Immature natural killer cell (primary cell): ENCODE measurements around the gene PLA2G3. TPM values are rescaled to one million over a fixed set of nuclear protein-coding genes. Genes with fewer than 3 reads are reported as not detected.
A peak's percentile ranks its signal among the peaks of the same experiment; 100 is the strongest.
"Not testable (repeated sequence)": the region's sequence is repeated elsewhere in the genome, so short reads cannot be mapped to it uniquely, and the experiment has no call there.

Experiments used
- DNase-seq, 3 donors: peaks; one replicate each; pipeline ENCODE4 v3.0.0; 2022; ENCODE audit warnings: mixed read lengths in 1 of 3
- H3K27ac Mint-ChIP-seq, 6 donors: one replicate each; pipeline ENCODE4 v1.8.0; 2020; ENCODE audit warnings: mixed read lengths in 6 of 6, mild to moderate bottlenecking in 5 of 6, inconsistent platforms in 4 of 6, moderate library complexity in 3 of 6
- H3K27me3 Mint-ChIP-seq, 3 donors: one replicate each; pipeline ENCODE4 v1.8.0; 2020 to 2021; ENCODE audit warnings: low read depth in 3 of 3, mild to moderate bottlenecking in 3 of 3, mixed read lengths in 3 of 3, moderate library complexity in 3 of 3, inconsistent platforms in 1 of 3
- H3K36me3 Mint-ChIP-seq, 3 donors: one replicate each; pipeline ENCODE4 v1.8.0; 2020; ENCODE audit warnings: mixed read lengths in 3 of 3, inconsistent platforms in 2 of 3, mild to moderate bottlenecking in 2 of 3
- H3K4me1 Mint-ChIP-seq, 2 donors: one replicate each; pipeline ENCODE4 v1.8.0; 2020; ENCODE audit warnings: inconsistent platforms in 2 of 2, mild to moderate bottlenecking in 2 of 2, mixed read lengths in 2 of 2, moderate library complexity in 1 of 2
- H3K4me3 Mint-ChIP-seq, 5 donors: one replicate each; pipeline ENCODE4 v1.8.0; 2020; ENCODE audit warnings: mild to moderate bottlenecking in 5 of 5, mixed read lengths in 5 of 5, inconsistent platforms in 3 of 5, moderate library complexity in 3 of 5
- H3K9me3 Mint-ChIP-seq, 6 donors: one replicate each; pipeline ENCODE4 v1.8.0; 2020; ENCODE audit warnings: mild to moderate bottlenecking in 6 of 6, mixed read lengths in 6 of 6, inconsistent platforms in 4 of 6, moderate library complexity in 3 of 6
- polyA plus RNA-seq, 3 donors: library from polyadenylated mRNA; unstranded; fragments of 300-500 nt; fragmentation: Illumina TruSeq; gene quantifications; one replicate each; pipeline ENCODE4 v1.2.3, GENCODE V29; 2021

Gene PLA2G3
- polyA plus RNA-seq, 3 donors from 2014 or later = not detected

DNA sequence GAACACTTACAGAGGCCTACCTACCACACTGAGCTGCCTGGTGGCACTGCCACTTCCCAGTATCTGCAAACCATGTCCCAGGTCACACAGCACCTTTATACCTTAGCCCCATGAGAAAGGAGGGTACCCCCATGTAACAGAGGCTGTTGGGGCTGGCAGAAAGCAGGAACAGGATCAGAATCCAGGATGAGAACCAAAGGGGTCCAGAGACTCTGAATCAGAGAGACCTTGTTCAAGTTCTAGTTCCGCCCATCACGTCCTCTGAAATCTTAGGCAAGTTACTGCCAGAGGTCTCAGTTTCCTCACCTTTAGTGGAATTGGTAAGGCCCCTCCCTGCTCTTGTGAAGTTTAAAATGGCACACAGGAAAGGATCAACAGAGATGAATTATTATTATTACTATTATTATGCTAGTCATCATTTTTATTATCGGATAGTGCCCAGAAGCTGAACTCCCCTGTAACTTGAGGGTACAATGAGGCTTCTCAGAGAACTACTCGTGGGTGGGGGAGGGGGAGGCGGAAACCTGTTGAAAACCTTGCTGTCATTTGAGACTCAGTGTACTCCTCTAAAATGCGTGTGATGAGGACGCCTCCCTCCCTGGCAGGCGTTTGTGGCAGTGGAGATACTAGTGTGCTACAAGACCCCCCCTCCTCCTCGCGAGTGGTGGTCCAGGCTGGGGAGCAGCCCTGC, 42.2 kb downstream of the PLA2G3 start:
- H3K27ac Mint-ChIP-seq = peak overlapping the region in 1 of 6 donors; percentile 40
- H3K36me3 Mint-ChIP-seq = no peaks in the 10 kb centered on the region
- no peak for DNase-seq
- H3K9me3 Mint-ChIP-seq = no peaks in the 10 kb centered on the region
- no peaks in the 10 kb centered on the region for H3K4me1 Mint-ChIP-seq
- H3K4me3 Mint-ChIP-seq = no peak overlapping the region
- peaks cover 2 to 3% (median 2%) of the 10 kb centered on the region in 3 donors for H3K27me3 Mint-ChIP-seq

DNA sequence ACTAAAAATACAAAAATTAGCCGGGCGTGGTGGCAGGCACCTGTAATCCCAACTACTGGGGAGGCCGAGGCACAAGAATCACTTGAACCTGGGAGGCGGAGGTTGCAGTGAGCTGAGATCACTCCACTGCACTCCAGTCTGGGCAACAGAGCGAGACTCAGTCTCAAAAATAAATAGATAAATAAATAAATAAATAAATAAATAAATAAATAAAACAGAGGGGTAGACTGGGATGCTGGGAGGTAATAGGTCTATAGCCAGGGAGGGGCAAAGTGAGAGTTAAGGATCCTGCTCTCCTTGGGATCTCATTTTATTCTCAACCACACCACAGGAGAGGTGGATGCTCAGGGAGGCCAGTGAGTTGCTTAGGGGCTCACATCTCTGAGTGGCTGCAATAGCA, 42.8 kb downstream of the PLA2G3 start:
- not testable (repeated sequence) for H3K4me3 Mint-ChIP-seq

GRCh38 chr22:31096657-31097279, 43.5 kb downstream of the PLA2G3 start:
- Mint-ChIP-seq H3K36me3 (no peaks in the 10 kb centered on the region), H3K4me1 (no peaks in the 10 kb centered on the region), H3K27me3 (peaks cover 2% of the 10 kb centered on the region in 3 donors), H3K4me3 (no peak overlapping the region), H3K27ac (no peak overlapping the region), H3K9me3 (no peaks in the 10 kb centered on the region)
- DNase-seq = no peak

More for the DNA sequence above, 42.8 kb downstream of the PLA2G3 start:
- H3K9me3 Mint-ChIP-seq, H3K36me3 Mint-ChIP-seq, H3K4me1 Mint-ChIP-seq, DNase-seq, H3K27me3 Mint-ChIP-seq: not testable (repeated sequence)
- peak overlapping the region in 1 of 6 donors; percentile 40 for H3K27ac Mint-ChIP-seq

DNA sequence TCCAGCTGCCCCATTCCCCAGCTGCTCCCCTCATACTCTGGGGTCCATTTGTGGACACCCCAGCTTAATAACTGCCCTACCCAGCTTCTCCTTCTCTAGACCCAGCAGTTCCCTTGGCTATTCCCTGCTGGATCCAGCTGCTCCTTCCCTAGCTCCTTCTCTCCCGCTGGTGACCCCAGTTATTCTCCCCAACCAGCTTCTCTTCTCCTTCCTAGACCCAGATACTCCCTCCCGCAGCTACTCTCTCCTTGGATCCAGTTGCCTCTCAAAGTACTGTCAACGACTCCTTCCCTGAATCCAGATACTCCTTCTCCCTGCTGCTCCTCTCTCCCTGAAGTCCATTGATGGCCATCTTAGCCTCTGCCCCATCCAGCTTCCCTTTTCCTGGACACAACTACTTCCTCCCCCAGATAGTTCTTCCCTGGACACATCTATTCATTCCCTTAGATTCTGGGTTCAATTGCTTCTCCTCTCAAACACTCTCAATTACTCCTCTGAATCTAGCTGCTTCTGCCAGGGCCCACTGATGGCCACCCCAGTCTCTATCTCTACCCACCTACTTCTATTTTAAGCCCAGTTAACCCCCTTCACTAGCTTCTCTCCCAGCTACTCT, 44.6 kb downstream of the PLA2G3 start:
- DNase-seq = no peak
- Mint-ChIP-seq H3K27me3 (peaks cover 2% of the 10 kb centered on the region in 3 donors), H3K9me3 (no peaks in the 10 kb centered on the region), H3K4me1 (no peaks in the 10 kb centered on the region), H3K36me3 (no peaks in the 10 kb centered on the region), H3K4me3 (no peak overlapping the region), H3K27ac (no peak overlapping the region)

DNA sequence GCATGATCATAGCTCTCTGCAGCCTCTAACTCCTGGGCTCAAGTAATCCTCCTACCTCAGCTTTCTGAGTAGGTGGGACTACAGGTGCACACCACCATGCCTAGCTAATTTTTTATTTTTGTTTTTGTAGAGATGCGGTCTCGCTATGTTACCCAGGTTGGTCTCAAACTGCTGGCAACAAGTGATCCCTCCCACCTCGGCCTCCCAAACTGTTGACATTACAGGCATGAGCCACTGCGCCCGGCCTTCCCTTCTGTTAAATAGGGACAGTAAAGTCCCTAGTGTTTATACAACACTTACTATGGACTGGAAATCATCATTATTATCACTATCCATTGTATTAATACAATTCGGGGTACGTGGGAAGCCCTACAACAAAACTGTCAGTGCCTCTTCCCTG, 45.6 kb downstream of the PLA2G3 start:
- Mint-ChIP-seq H3K4me1 (no peaks in the 10 kb centered on the region), H3K9me3 (no peaks in the 10 kb centered on the region), H3K27ac (no peak overlapping the region), H3K36me3 (no peaks in the 10 kb centered on the region), H3K27me3 (peaks cover 2% of the 10 kb centered on the region in 3 donors), H3K4me3 (no peak overlapping the region)
- no peak for DNase-seq

- no peak for DNase-seq
- Mint-ChIP-seq H3K4me1 (no peaks in the 10 kb centered on the region), H3K27ac (no peak overlapping the region), H3K4me3 (no peak overlapping the region), H3K36me3 (no peaks in the 10 kb centered on the region), H3K9me3 (no peaks in the 10 kb centered on the region), H3K27me3 (peaks cover 2% of the 10 kb centered on the region in 3 donors)
These were observed 46.2 kb downstream of the PLA2G3 start for GRCh38 chr22:31094021-31094551.

GRCh38 chr22:31093086-31093850, 47.0 kb downstream of the PLA2G3 start:
- Mint-ChIP-seq H3K27ac (no peak overlapping the region), H3K4me1 (no peaks in the 10 kb centered on the region), H3K36me3 (no peaks in the 10 kb centered on the region), H3K4me3 (no peak overlapping the region), H3K9me3 (no peaks in the 10 kb centered on the region), H3K27me3 (peaks cover 2% of the 10 kb centered on the region in 3 donors)
- DNase-seq = no peak

DNA sequence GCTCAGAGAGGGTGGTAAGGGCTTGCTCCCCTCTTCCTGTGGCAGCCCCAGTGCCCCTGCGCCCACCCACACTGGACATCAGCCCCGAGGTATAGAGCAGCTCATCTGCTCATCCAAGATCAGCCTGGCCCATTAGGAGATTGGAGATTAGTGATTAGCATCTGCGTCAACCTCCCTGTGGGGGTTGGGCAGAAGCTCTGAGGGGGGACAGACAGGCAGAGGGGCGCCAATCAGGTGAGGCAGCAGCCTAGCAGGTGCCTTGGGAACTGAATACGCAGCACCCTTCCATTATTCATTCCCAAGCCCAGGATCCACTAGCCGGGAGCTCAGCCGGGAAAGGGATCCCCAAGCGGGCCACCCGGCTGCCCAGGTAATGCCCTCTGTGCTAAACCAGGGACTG, 48.1 kb downstream of the PLA2G3 start:
- Mint-ChIP-seq H3K27ac (no peak overlapping the region), H3K4me1 (no peaks in the 10 kb centered on the region), H3K36me3 (no peaks in the 10 kb centered on the region), H3K27me3 (peaks cover 2% of the 10 kb centered on the region in 3 donors), H3K9me3 (no peaks in the 10 kb centered on the region), H3K4me3 (no peak overlapping the region)
- DNase-seq = no peak

DNA sequence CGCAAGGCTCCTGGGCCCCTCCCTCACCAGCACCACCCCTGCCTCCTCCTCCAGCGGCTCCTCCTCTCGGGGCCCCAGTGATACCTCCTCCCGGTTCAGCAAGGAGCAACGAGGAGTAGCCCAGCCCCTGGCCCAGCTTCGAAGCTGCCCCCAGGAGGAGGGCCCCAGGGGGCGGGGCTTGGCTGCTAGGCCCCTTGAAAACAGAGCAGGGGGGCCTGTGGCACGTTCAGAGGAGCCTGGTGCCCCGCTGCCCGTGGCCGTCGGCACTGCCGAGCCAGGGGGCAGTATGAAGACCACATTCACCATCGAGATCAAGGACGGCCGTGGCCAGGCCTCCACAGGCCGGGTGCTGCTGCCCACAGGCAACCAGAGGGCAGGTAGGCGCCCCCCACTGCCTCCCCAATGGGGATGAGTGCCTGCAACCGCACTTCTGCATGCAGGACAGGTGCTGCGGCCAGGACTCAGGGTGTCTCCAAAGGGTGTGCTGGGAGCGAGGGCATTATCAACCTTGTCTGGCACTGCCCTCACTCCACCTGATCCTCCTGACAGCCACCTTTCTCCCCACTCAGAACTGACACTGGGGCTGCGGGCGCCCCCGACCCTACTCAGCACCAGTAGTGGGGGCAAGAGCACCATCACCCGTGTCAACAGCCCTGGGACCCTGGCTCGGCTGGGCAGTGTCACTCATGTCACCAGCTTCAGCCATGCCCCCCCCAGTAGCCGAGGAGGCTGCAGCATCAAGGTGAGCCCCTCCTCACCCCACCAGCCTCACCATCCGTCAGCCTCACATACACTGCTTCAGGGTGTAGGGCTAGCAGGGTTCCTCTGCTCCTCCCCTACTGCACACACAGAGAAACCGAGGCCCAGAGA, 49.0 kb downstream of the PLA2G3 start:
- Mint-ChIP-seq H3K27me3 (peaks cover 0 to 2% (median 0%) of the 10 kb centered on the region in 3 donors), H3K36me3 (no peaks in the 10 kb centered on the region), H3K4me3 (no peak overlapping the region), H3K4me1 (no peaks in the 10 kb centered on the region), H3K27ac (no peak overlapping the region), H3K9me3 (no peaks in the 10 kb centered on the region)
- DNase-seq = no peak

DNA sequence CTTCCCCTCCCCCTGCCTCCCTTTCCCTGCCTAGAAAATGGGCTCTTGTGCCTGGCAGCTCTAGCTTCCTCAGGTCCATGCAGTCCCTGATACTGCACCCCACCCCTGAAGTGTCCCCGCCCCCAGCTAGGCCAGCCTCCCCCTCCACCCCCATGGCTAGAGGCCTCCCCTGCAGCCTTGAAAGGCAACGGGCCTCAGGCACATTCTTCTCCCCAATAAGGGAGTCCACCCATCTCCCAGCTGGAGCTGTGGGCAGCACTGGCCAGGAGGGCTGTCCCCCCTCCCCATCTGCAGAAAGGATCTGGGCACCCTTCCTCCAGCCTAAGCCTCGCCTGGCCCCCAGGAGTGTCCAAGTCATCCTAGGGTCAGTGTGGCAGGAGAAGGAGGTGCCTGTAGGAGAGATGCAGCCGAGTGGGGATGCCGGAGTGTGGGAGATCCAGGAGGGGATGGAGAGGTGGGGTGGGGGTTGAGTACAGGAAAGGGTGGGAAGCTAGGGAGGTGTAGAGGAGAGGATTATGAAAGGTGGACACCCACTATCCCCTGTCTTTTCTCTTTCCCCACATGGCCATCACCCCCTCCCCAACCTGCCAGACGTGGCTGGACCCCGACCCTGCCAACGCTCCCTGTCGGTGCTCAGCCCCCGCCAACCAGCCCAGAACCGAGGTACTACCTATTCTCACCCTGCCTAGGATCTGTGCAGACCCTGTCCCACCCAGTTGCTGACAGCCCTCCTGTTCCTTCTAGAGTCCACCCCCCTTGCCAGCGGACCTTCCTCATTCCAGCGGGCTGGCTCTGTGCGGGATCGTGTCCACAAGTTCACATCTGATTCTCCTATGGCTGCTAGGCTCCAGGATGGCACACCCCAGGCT, 49.9 kb downstream of the PLA2G3 start:
- no peak overlapping the region for H3K4me3 Mint-ChIP-seq
- DNase-seq = no peak
- no peaks in the 10 kb centered on the region for H3K4me1 Mint-ChIP-seq
- no peaks in the 10 kb centered on the region for H3K27me3 Mint-ChIP-seq
- H3K36me3 Mint-ChIP-seq = no peaks in the 10 kb centered on the region
- no peaks in the 10 kb centered on the region for H3K9me3 Mint-ChIP-seq
- H3K27ac Mint-ChIP-seq = no peak overlapping the region

GRCh38 chr22:31089160-31090100, 50.9 kb downstream of the PLA2G3 start:
- Mint-ChIP-seq H3K9me3 (no peaks in the 10 kb centered on the region), H3K4me1 (peaks cover 1 to 3% of the 10 kb centered on the region in 2 donors), H3K27ac (peak overlapping the region in 1 of 6 donors; percentile 57), H3K36me3 (no peaks in the 10 kb centered on the region), H3K4me3 (no peak overlapping the region), H3K27me3 (no peaks in the 10 kb centered on the region)
- DNase-seq = peak in 1 of 3 donors; percentile 22
